GM18526 (cell line): ENCODE measurements around the gene PTPRM.

Experiments used
- POLR2A ChIP-seq: IDR thresholded peaks from 3 replicates; pipeline ENCODE4 v1.6.1; 2011; ENCODE audit not compliant: insufficient read length; ENCODE audit errors: extremely low read depth

Gene PTPRM

GRCh38 chr18:7789856-7790552, 222.9 kb downstream of the PTPRM start:
- no peak for TF ChIP-seq POLR2A

GRCh38 chr18:7793100-7793499, 226.0 kb downstream of the PTPRM start:
- no peak for TF ChIP-seq POLR2A

GRCh38 chr18:7803956-7804469, 236.9 kb downstream of the PTPRM start:
- TF ChIP-seq POLR2A = no peak

GRCh38 chr18:7805096-7805495, 238.0 kb downstream of the PTPRM start:
- TF ChIP-seq POLR2A = no peak

- TF ChIP-seq POLR2A = no peak
Observed at GRCh38 chr18:7805880-7806279, 238.8 kb downstream of the PTPRM start.

GRCh38 chr18:7807936-7808453, 240.9 kb downstream of the PTPRM start:
- TF ChIP-seq POLR2A = no peak

GRCh38 chr18:7808992-7809391, 241.9 kb downstream of the PTPRM start:
- TF ChIP-seq POLR2A = no peak

GRCh38 chr18:7809455-7809854, 242.3 kb downstream of the PTPRM start:
- TF ChIP-seq POLR2A = no peak

GRCh38 chr18:7809978-7810377, 242.9 kb downstream of the PTPRM start:
- no peak for TF ChIP-seq POLR2A

- TF ChIP-seq POLR2A = no peak
Observed at GRCh38 chr18:7812431-7813063, 245.4 kb downstream of the PTPRM start.

- no peak for TF ChIP-seq POLR2A
Observed at GRCh38 chr18:7813131-7813530, 246.0 kb downstream of the PTPRM start.

GRCh38 chr18:7814754-7815315, 247.7 kb downstream of the PTPRM start:
- TF ChIP-seq POLR2A = no peak

- no peak for TF ChIP-seq POLR2A
Observed at GRCh38 chr18:7815787-7816186, 248.7 kb downstream of the PTPRM start.

GRCh38 chr18:7817575-7818230, 250.6 kb downstream of the PTPRM start:
- TF ChIP-seq POLR2A = no peak

GRCh38 chr18:7821784-7822183, 254.7 kb downstream of the PTPRM start:
- no peak for TF ChIP-seq POLR2A
